Hypothalamus (tissue), 51 donors: Measurements from ENCODE around the gene MPL.

Source experiments
- DNase-seq, 51 donors: peaks; one replicate each; lab custom pipeline; 2025; lab: John Stamatoyannopoulos, UW

Gene MPL

DNA sequence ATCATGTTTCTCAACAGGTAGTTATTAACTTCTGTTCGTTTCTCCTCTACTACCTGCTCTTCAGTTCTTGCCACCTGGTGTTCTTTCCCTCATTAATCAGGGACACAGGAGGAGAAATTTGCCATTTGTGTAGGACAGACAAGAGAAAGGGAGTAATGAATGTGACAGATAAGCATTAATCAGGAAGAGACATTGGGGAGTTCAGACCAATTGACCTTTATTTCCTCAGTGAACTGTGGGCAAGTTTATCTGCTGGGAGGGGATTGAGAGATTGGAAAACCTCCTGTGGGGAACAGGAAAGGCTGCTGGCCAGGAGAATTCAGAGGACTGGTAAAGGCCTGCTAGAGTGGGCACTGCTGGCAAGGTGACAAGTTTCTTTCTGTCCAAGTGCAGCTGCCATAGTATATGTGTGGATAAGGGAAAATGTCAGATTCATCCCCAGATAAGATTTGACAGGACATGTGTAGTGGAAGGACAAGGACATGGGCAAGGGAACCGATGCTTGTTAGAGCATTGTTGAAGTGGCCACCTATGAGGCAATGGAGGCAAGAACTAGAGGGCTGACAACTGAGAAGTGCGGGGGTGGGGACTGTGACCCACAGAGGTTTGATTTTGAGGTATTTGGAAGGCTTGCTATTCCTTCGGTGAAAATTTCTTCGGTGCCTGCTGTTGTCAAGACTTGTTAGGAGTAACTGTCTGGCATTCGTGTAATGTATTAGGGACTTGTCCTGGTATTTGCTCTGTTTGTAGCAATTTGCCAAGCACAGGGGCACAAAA, 64.7 kb downstream of the MPL start:
- DNase-seq, result no peak
